Karpas-422 (cell line): ENCODE data around the gene EMX1. TPM values are rescaled to one million over a fixed set of nuclear protein-coding genes. Genes with fewer than 3 reads are reported as not detected.

Experiments
- DNase-seq: peaks from one replicate; pipeline ENCODE4 v3.0.0-alpha.2; 2015
- H2AFZ ChIP-seq: fragments of 200-600 bp; sonication (generic); 2 replicates; pipeline ENCODE4 v1.6.1; 2014; ENCODE audit warnings: antibody characterized with exemption, low read length, mixed read lengths
- H3K27ac ChIP-seq: fragments of 200-600 bp; sonication (generic); 2 replicates; pipeline ENCODE4 v1.5.1; 2014; ENCODE audit warnings: mild to moderate bottlenecking, low read length, moderate library complexity
- H3K27me3 ChIP-seq: fragments of 200-600 bp; sonication (generic); 2 replicates; pipeline ENCODE4 v1.6.1; 2014; ENCODE audit warnings: low read length, mixed read lengths
- H3K36me3 ChIP-seq: fragments of 200-600 bp; sonication (generic); 2 replicates; pipeline ENCODE4 v1.6.1; 2014; ENCODE audit warnings: low read length, mixed read lengths; ENCODE audit not compliant: insufficient read depth
- H3K4me1 ChIP-seq: fragments of 200-600 bp; sonication (generic); 2 replicates; pipeline ENCODE4 v1.6.1; 2014; ENCODE audit warnings: mild to moderate bottlenecking, low read length, mixed read lengths
- H3K4me2 ChIP-seq: fragments of 200-600 bp; sonication (generic); 2 replicates; pipeline ENCODE4 v1.6.1; 2014; ENCODE audit warnings: low read length, low read depth, mild to moderate bottlenecking; ENCODE audit not compliant: poor library complexity, severe bottlenecking
- H3K4me3 ChIP-seq: fragments of 200-600 bp; sonication (generic); 2 replicates; pipeline ENCODE4 v1.5.1; 2014; ENCODE audit warnings: mild to moderate bottlenecking, antibody characterized with exemption, low read length, mixed read lengths
- H3K79me2 ChIP-seq: fragments of 200-600 bp; sonication (generic); 2 replicates; pipeline ENCODE4 v1.6.1; 2014; ENCODE audit warnings: mild to moderate bottlenecking, low read length, mixed read lengths
- H3K9ac ChIP-seq: fragments of 200-600 bp; sonication (generic); 2 replicates; pipeline ENCODE4 v1.6.0; 2014; ENCODE audit warnings: low read length
- H3K9me2 ChIP-seq: fragments of 200-600 bp; sonication (generic), shearing (Covaris generic); replicated peaks from 2 replicates; pipeline ENCODE4 v1.6.0; 2014; ENCODE audit warnings: mild to moderate bottlenecking, low read length, moderate library complexity; ENCODE audit not compliant: insufficient read depth
- H3K9me3 ChIP-seq: fragments of 300-700, 200-600 bp; sonication (generic); 2 replicates; pipeline ENCODE4 v1.6.1; 2014; ENCODE audit warnings: low read length, mixed read lengths
- H4K20me1 ChIP-seq: fragments of 200-600 bp; sonication (generic); 2 replicates; pipeline ENCODE4 v1.6.1; 2014; ENCODE audit warnings: mild to moderate bottlenecking, antibody characterized with exemption, low read length, low read depth; ENCODE audit not compliant: insufficient read depth
- total RNA-seq: library from RNA; depleted of rRNA; stranded (reverse); fragments of >200 nt; shearing (Covaris generic); gene quantifications from 2 replicates; pipeline ENCODE4 v1.2.3, GENCODE V29; 2014; ENCODE audit warnings: low replicate concordance; rRNA removed

The EMX1 gene
- total RNA-seq, 1 experiment from 2014 or later = not detected

GRCh38 chr2:72984172-72984671, 66.9 kb downstream of the EMX1 start:
- Histone ChIP-seq H3K36me3 (no peaks in the 10 kb centered on the region), H3K4me3 (no peak overlapping the region), H3K9me2 (no peaks in the 10 kb centered on the region), H2AFZ (no peak overlapping the region), H3K79me2 (no peaks in the 10 kb centered on the region), H3K9ac (no peak overlapping the region), H3K27me3 (no peaks in the 10 kb centered on the region), H3K4me2 (no peak overlapping the region), H4K20me1 (no peaks in the 10 kb centered on the region), H3K9me3 (no peaks in the 10 kb centered on the region), H3K27ac (no peak overlapping the region), H3K4me1 (peaks cover 5% of the 10 kb centered on the region; the same call in 1 of the 2 replicates)
- no peak for DNase-seq

Other genes starting within 250 kb of the EMX1 start
- gene EXOC6B, start 91.5 kb upstream of the EMX1 start, total RNA-seq = not detected in 2 replicates
- 1.6 TPM in 1 of 2 replicates, not detected in the other for gene SPR, start 30.1 kb upstream of the EMX1 start, total RNA-seq
- 4.2 and 5.1 TPM in 2 replicates for gene SFXN5, start 154.2 kb downstream of the EMX1 start, total RNA-seq
- gene RAB11FIP5, start 195.4 kb downstream of the EMX1 start, total RNA-seq = 0.14 TPM in 1 of 2 replicates, not detected in the other